HG02938 (cell line): ENCODE results near the gene ACP5.

ENCODE experiments used
- ATAC-seq: cut with Tn5 transposase; IDR thresholded peaks from one replicate; pipeline ENCODE4 v1.9.1; 2021; ENCODE audit warnings: mild to moderate bottlenecking, moderate library complexity; ENCODE audit not compliant: unreplicated experiment

Gene ACP5

DNA sequence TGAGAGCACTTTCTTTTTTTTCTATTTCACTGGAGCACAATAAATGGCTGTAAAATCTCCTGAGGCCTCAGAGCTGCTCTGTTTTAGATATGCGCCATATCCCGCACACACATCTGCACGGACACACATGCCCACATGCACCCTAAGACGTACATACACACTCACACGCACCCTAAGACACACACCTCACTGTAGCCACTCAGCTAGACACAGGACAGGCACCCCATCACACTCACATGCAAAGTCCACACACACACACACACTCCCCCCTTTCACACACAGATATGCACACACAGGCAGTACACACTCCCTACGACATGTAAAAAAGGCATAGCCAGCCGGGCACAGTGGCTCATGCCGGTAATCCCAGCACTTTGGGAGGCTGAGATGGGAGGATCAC lies 27.2 kb downstream of the ACP5 start:
- no peak for ATAC-seq

- no peak for ATAC-seq
Observed at GRCh38 chr19:11549386-11549953, 28.0 kb downstream of the ACP5 start.

DNA sequence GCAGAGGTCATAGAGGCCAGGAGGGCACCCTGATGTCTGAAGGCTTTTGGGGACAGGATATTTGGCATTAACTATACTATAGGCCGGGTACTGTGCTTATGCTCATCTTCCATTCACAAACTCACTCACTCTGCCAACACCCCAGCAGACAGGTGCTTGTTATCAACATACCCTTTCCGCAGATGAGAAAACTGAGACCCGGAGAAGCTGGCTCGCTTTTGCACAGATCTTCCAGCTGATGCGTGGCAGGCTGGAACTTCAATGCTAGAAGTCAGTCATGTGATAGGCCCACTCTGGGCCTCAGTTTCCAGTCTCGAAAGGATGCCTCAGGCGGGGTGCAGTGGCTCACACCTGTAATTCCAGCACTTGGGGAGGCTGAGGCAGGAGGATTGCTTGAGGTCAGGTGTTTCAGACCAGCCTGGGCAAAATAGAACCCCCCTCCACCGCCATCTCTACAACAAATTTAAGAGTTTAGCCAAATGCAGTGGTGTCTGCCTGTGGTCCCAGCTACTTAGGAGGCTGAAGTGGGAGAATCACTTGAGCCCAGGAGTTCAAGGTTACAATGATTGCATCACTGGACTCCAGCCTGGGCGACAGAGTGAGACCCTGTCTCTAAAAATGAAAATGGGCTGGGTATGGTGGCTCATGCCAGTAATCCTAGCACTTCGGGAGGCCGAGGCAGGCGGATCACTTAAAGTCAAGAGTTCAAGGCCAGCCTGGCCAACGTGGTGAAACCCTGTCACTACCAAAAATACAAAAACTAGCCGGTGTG lies 29.3 kb downstream of the ACP5 start:
- ATAC-seq, result no peak

GRCh38 chr19:11541238-11541637 lies 36.2 kb downstream of the ACP5 start:
- no peak for ATAC-seq

DNA sequence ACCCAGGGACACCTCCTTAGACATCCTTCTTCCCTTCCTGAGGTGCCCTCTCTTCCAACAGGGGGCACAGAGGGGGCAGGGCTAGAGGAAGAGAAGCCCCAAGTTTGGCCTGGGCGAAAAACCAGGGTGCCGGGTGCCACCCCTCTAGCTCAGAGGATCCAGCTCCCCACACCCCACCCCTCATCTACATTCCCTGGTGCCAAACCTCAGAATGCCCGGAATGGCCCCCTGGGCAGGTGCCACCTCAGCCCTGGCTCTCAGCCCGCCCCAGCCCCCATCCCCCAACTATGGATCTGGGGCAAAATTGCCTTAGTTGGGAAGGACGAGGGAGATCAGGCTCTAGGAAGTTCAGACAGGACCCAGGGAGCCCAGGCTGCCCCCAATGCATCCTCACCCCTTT lies 36.8 kb downstream of the ACP5 start:
- no peak for ATAC-seq

GRCh38 chr19:11539495-11540365 lies 37.7 kb downstream of the ACP5 start:
- no peak for ATAC-seq

DNA sequence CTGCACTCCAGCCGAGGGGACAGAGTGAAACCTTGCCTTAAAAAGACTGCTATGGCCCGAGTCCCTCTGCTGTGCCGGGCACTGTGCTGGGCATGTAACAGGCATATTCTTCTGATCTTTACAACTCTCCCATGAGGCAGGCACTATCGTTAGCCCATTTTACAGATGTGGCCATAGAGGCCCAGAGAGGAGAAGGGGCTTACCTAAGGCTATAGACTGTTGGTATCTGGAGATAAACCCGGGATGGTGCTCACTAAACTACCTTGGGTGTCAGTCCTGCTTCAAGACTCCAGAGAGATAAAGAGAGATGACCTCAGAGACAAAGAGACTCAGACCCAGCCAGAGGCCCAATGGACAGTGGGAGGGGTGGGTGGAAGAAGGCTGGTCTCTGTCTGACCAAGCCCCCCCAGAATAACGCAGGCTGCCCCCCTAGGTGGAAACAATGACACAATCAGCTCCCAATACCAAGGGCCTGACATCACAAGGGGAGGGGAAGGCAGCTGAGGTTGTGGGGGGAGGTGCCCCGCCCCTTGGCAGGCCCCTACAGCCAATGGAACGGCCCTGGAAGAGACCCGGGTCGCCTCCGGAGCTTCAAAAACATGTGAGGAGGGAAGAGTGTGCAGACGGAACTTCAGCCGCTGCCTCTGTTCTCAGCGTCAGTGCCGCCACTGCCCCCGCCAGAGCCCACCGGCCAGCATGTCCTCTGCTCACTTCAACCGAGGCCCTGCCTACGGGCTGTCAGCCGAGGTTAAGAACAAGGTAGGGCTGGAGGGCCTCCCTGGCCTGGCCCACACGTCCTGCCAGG lies 39.0 kb downstream of the ACP5 start, which contains the start of gene CNN1:
CNN1 (plus strand) TSS at position 620 of the 805 bp plus-strand sequence; CDS start at position 697, 77 bp downstream.
- no peak for ATAC-seq

DNA sequence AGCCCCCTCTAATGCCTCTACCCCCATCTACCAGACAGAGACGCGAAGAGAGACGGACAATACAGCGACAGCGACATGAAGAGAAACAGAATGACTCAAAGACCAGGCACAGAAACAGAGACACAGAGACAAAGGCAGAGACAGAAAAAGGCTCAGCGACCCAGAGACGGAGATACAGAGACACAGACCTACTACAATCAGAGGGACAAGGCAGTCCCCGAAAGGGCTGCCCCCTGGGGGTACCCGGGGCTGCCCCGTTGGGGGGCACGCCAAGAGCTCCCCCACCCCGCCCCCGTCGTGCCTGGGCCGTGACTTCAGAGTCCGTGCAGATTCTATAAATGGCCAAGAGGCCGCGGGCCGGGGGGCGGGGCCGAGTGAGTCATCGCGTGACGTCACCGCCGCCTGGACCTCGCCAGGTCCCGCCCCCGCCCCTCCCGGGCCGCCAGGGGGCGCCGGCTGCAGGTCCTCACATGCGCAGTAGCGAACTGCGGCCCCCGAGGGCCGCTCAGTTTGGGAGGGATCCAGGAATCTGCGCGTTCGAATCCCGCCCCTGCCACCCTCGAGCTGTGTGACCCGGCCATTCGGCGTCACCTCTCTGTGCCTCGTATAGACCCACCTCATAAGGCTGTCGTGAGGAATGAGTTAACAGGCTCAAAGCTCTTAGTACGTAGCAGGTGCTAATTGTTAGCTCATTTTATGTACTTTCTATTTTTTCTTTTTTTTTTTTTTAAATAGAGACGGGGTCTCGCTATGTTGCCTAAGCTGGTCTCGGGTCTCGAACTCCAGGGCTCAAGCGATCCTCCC lies 41.5 kb downstream of the ACP5 start:
- ATAC-seq, result no peak

DNA sequence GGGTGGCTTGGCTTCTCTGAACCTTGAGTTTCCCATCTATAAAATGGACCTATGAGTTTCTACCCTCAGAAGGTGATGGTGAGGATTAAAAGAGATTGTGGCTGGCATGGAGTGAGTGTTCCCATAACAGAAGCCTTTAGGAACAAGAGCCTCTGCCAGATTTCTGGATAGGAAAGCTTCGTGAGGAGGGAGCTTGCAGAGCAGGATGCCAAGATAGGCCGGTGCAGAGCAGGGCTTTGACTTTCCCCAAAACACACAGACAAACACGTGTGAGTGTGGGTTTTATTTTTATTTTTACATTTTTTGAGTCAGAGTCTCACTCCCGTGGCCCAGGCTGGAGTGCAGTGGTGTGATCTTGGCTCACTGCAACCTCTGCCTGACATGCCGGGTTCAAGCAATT lies 42.5 kb downstream of the ACP5 start:
- ATAC-seq, result no peak

- ATAC-seq, result no peak
Observed at GRCh38 chr19:11534538-11534937, 42.9 kb downstream of the ACP5 start.

DNA sequence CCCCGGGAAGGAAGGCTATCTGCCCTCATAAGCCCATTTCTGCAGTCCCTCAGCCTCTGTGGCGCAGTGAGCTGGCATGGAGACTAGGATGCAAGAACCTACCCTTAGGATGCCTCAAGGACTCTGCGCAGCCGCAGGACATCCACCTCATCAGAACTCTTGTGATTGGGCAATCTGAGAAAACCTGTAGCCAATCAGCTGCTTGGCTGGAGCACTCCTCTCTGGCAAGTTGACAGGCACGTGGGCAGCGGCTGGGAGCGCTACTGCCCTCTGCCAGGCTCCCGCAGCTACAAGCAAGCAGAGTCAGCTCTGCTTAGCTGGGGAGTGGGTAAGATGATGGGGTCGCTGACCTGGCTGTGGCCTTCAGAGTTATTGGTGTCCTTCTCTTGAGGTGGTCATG lies 47.0 kb downstream of the ACP5 start:
- no peak for ATAC-seq

GRCh38 chr19:11528551-11529341 lies 48.7 kb downstream of the ACP5 start, which contains the start of gene ECSIT:
Gene ECSIT, minus strand, starts transcription at chr19:11529134. Its CDS starts 9,964 bp downstream, at chr19:11519170.
- ATAC-seq, result peak; percentile 88
